ENCODE data around the gene STX1B.

STX1B gene

GRCh38 chr16:30992931-30993816, 17.3 kb downstream of the STX1B start:
- no peak for DNase-seq

GRCh38 chr16:30992276-30992780, 18.1 kb downstream of the STX1B start:
- no peak for DNase-seq

- no peak for DNase-seq
Measured at GRCh38 chr16:30991052-30991451, 19.4 kb downstream of the STX1B start.

DNA sequence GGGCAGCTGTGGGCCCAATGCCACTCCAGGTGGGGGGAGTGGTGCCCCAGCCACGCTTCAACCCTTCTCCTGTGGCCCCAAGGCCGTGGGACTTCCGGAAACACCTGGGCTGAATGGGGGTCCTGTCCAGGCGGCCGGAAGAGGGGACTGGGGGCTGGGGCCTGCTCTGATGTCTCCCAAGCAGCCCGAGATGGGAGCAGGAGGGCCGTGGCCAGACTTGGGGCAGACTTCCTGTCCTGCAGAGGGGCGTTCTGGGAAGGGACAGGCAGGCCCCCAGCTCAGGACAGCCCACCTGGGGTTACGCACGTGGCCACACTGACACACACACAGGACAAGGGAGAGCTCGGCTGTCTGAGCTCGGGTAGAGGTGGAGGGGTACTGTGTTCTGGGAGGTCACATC, 20.3 kb downstream of the STX1B start:
- DNase-seq: no peak

GRCh38 chr16:30989469-30990047, 20.9 kb downstream of the STX1B start:
- no peak for DNase-seq

DNA sequence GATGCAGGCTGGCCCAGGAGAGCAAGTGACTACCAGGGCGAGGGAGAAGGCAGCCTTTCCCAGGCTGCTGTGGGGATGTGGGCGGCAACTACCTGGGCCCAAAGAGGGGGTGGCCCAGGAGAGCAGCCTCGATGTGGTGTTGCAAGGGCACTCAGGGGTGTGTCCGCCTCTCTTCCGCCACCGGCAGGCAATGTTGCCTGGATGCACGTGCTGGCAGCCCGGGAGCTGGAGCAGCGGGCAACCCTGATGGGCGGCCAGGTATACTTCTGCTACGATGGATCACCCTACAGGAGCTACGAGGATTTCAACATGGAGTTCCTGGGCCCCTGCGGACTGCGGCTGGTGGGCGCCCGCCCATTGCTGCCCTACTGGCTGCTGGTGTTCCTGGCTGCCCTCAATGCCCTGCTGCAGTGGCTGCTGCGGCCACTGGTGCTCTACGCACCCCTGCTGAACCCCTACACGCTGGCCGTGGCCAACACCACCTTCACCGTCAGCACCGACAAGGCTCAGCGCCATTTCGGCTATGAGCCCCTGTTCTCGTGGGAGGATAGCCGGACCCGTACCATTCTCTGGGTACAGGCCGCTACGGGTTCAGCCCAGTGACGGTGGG, 22.8 kb downstream of the STX1B start:
- no peak for DNase-seq

DNA sequence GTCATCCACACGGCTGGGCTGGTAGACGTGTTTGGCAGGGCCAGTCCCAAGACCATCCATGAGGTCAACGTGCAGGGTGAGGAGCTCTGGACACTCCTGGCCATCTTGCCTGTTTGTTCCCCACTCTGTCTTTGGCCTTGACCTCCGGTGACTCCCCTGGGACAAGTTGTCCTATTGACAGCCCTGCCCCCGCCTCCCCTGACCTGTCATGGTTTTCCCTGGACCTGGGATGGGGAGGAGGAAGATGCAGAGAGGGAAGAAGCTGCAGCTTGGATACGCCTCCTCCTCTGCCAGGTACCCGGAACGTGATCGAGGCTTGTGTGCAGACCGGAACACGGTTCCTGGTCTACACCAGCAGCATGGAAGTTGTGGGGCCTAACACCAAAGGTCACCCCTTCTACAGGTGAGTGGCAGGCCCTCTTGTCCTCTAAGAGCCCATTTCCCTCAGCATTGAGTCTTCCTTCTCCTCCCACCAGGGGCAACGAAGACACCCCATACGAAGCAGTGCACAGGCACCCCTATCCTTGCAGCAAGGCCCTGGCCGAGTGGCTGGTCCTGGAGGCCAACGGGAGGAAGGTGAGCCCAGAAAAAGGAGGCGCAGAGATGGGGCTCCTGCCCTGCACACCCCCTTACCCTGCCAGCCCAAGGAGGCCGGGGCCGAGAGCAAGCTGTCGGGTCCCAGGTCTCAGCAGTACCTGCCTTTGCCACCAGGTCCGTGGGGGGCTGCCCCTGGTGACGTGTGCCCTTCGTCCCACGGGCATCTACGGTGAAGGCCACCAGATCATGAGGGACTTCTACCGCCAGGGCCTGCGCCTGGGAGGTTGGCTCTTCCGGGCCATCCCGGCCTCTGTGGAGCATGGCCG, 24.1 kb downstream of the STX1B start:
- DNase-seq: no peak

GRCh38 chr16:30985401-30986128, 24.9 kb downstream of the STX1B start:
- DNase-seq: peak; percentile 62

- peak; percentile 54 for DNase-seq
Measured at GRCh38 chr16:30984669-30985400, 25.6 kb downstream of the STX1B start, which contains the start of gene HSD3B7. Gene HSD3B7, plus strand, starts transcription at chr16:30985207. Its CDS starts 452 bp downstream, at chr16:30985659.

DNA sequence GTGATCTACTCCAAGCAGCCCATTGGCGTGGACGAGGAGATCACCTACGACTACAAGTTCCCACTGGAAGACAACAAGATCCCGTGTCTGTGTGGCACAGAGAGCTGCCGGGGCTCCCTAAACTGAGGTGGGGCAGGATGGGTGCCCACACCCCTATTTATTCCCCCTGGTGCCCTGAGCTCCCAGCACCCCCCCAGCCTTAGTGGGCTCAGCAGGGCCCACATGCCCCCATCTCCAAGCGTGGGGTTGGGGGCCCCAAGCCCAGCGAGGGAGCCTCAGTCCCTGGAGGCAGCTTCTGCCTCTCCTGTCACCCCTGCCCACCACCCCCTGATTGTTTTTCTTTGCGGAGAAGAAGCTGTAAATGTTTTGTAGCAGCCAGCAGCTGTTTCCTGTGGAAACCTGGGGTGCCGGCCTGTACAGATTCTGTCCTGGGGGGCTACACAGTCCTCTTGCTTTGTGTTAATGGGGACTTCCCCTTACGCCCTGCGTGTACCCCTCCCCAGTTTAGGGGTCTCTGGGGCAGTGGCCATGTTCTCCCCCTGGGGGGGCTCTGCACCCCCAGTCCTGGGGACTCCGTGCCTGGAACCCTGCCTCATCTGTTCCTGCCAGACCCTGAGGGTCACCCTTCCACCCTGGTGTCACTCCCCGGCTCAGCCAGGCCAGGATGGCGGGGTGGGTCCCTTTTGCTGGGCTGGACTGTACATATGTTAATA, 26.4 kb downstream of the STX1B start:
- no peak for DNase-seq

GRCh38 chr16:30983289-30983889, 27.0 kb downstream of the STX1B start:
- no peak for DNase-seq

- no peak for DNase-seq
Measured at GRCh38 chr16:30982548-30983288, 27.7 kb downstream of the STX1B start.

- DNase-seq: no peak
Measured at GRCh38 chr16:30980959-30981358, 29.5 kb downstream of the STX1B start.

DNA sequence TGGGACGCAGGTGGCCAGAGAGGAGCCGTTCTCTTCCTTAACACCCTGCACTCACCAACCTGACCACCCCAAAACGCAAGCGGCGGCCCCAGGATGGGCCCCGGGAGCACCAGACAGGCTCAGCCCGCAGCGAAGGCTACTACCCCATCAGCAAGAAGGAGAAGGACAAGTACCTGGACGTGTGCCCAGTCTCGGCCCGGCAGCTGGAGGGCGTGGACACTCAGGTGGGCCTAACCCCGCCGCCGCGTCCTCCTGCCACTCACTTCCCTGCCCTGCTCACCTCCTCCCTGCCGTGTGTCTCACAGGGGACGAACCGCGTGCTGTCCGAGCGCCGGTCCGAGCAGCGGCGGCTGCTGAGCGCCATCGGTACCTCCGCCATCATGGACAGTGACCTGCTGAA, 30.0 kb downstream of the STX1B start:
- DNase-seq: no peak

- no peak for DNase-seq
Measured at GRCh38 chr16:30980023-30980371, 30.4 kb downstream of the STX1B start.

DNA sequence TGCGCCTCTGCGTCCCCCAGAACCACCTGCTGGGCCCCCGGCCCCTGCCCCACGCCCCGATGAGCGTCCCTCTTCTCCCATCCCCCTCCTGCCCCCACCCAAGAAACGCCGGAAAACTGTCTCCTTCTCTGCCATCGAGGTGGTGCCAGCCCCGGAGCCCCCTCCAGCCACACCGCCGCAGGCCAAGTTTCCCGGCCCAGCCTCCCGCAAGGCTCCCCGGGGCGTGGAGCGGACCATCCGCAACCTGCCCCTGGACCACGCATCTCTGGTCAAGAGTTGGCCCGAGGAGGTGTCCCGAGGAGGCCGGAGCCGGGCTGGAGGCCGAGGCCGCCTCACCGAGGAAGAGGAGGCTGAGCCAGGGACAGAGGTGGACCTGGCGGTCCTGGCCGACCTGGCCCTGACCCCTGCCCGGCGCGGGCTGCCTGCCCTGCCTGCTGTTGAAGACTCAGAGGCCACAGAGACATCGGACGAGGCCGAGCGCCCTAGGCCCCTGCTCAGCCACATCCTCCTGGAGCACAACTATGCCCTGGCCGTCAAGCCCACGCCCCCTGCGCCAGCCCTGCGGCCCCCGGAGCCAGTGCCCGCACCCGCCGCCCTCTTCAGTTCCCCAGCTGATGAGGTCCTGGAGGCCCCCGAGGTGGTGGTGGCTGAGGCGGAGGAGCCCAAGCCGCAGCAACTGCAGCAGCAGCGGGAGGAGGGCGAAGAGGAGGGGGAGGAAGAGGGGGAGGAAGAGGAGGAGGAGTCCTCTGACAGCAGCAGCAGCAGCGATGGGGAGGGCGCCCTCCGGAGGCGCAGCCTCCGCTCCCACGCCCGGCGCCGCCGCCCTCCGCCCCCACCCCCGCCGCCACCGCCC, 31.0 kb downstream of the STX1B start:
- no peak for DNase-seq

DNA sequence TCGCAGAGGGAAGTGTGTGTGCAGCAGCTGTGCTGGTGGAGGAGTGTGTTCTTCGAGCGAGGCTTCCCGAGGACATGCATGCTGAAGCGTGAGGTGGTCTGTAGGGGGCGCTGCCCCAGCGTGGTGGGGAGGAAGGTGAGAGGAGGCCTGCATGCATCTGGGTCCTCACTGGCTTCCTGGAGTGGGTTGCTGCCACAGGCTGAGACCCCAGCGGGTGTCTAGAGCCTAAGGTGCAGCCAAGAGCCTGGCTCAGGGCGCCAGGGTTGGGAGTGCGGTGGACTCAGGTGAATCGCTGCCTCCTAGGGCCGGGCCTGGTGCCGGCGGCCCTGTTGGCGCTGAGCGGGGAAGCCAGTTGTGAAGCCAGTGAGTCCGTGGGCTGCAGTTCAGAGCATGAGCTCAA, 32.9 kb downstream of the STX1B start:
- DNase-seq: no peak

DNA sequence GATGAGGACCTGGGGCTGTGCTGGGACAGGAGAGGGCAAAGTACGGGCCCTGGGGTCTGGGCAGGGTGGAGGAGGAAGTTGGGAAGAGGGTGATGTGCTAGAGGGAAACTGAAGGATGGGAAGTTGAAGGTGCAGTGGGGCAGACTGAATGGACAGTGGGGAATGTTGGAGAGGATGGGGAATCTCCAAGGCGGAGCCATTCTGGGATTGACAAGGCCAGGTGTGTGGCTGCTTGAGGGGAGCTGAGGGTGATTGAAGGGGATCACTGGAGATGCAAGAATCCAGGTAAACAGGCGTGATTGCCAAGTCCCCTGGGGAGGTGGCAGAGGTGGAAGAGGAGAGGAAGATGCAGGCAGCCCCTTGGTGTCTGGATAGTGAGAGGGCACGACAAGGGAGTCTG, 34.0 kb downstream of the STX1B start:
- no peak for DNase-seq

DNA sequence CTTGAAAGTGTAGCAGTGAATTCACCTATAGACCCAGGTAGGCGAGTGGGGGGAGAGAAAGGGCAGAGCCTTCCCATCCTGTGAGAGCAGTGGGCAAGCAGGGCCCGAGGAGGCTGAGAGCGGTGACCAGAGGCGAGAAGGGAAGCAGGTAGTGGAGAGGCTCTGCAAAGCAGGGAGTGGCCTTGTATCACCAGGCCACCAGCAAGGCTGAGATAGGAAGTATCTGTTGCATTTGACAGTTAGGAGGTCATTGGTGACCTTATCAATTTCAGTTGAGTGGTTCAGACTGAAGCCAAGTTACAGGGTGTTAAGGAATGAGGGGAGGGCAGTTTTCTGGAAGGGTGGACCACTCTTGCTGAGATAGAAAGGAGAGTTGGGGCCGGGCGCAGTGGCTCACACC, 36.1 kb downstream of the STX1B start:
- DNase-seq: no peak
